ENCODE results near the gene ZNHIT3. TPM values are rescaled to one million over a fixed set of nuclear protein-coding genes. Genes with fewer than 3 reads are reported as not detected.
"Not testable (repeated sequence)": the region's sequence is repeated elsewhere in the genome, so short reads cannot be mapped to it uniquely, and the experiment has no call there.

ZNHIT3 gene
- total RNA-seq, 1 experiment from 2014 or later: 35.5 TPM

DNA sequence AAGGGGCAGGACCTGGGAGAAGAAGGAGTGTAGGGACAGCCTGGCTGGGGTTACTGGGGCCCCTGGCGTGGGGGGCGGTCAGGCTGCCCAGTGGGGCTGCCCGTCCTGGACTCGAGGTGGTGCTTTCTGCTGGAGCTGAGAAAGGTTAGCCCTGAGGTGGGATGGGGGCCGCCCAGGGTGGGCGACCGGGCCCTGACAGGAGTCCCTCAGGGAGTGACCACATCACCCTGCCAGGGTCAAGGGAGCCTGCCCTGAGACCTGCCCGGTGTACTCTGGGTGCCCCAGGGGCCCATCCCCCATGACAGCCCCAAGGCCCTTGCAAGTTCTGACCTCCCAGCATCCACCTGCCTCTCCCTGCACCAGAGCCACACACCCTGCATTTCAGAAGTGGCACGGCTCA, 28.8 kb upstream of the ZNHIT3 start:
- H3K4me3 ChIP-seq; BruUV-seq (replicated peaks); H3K4me2 ChIP-seq; H3K36me3 ChIP-seq (ENCODE audit: low read depth); H3K9me3 ChIP-seq (ENCODE audit: insufficient read depth, low read depth); H3K4me1 ChIP-seq (replicated peaks; ENCODE audit: insufficient read depth); H2AFZ ChIP-seq; H3K79me2 ChIP-seq (ENCODE audit: low read depth); CTCF ChIA-PET; H3K27ac ChIP-seq; DNase-seq; intact Hi-C loops (cut with micrococcal nuclease; ENCODE audit: unreplicated experiment); H3K9me2 ChIP-seq (ENCODE audit: insufficient read depth); H3F3A ChIP-seq (ENCODE audit: insufficient read depth, low read depth); H4K20me1 ChIP-seq (ENCODE audit: insufficient read depth): not testable (repeated sequence)
- POLR2A ChIA-PET (ENCODE audit: unreplicated experiment): interaction anchor here (0.6 kb wide), 1 partner anchor 475 kb away, joined by 3 read pairs; no protein-coding TSS in a partner anchor
- H3K27me3 ChIP-seq (ENCODE audit: insufficient read depth, low read depth): peaks cover 71% of the 10 kb centered on the region

- POLR2A ChIA-PET (ENCODE audit: unreplicated experiment): no interaction called here
- BruUV-seq (replicated peaks): no TSS peak
- no peaks in the 10 kb centered on the region for H4K20me1 ChIP-seq (ENCODE audit: insufficient read depth)
- no peaks in the 10 kb centered on the region for H3K36me3 ChIP-seq (ENCODE audit: low read depth)
- H3K9me2 ChIP-seq (ENCODE audit: insufficient read depth): no peaks in the 10 kb centered on the region
- TF ChIP-seq, protein P1, sequence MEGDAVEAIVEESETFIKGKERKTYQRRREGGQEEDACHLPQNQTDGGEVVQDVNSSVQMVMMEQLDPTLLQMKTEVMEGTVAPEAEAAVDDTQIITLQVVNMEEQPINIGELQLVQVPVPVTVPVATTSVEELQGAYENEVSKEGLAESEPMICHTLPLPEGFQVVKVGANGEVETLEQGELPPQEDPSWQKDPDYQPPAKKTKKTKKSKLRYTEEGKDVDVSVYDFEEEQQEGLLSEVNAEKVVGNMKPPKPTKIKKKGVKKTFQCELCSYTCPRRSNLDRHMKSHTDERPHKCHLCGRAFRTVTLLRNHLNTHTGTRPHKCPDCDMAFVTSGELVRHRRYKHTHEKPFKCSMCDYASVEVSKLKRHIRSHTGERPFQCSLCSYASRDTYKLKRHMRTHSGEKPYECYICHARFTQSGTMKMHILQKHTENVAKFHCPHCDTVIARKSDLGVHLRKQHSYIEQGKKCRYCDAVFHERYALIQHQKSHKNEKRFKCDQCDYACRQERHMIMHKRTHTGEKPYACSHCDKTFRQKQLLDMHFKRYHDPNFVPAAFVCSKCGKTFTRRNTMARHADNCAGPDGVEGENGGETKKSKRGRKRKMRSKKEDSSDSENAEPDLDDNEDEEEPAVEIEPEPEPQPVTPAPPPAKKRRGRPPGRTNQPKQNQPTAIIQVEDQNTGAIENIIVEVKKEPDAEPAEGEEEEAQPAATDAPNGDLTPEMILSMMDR (conservative IDR thresholded peaks at IDR 0.05): no peak
- no peak for TF ChIP-seq EZH2 (IDR thresholded peaks at IDR 0.05; ENCODE audit: low read depth)
- H3K27ac ChIP-seq: no peak overlapping the region
- no peak overlapping the region for H3K4me2 ChIP-seq
- H3K27me3 ChIP-seq (ENCODE audit: insufficient read depth, low read depth): peaks cover 82% of the 10 kb centered on the region
- H3K4me3 ChIP-seq: no peak overlapping the region
- intact Hi-C loops (cut with micrococcal nuclease; ENCODE audit: unreplicated experiment): no loop called here
- no peaks in the 10 kb centered on the region for H3K79me2 ChIP-seq (ENCODE audit: low read depth)
- no peaks in the 10 kb centered on the region for H3K9me3 ChIP-seq (ENCODE audit: insufficient read depth, low read depth)
- no peaks in the 10 kb centered on the region for H3F3A ChIP-seq (ENCODE audit: insufficient read depth, low read depth)
- H3K4me1 ChIP-seq (replicated peaks; ENCODE audit: insufficient read depth): no peaks in the 10 kb centered on the region
- DNase-seq: no peak
- no peak overlapping the region for H2AFZ ChIP-seq
- CTCF ChIA-PET: no interaction called here
These were observed 27.4 kb upstream of the ZNHIT3 start for GRCh38 chr17:36459045-36459444.

DNA sequence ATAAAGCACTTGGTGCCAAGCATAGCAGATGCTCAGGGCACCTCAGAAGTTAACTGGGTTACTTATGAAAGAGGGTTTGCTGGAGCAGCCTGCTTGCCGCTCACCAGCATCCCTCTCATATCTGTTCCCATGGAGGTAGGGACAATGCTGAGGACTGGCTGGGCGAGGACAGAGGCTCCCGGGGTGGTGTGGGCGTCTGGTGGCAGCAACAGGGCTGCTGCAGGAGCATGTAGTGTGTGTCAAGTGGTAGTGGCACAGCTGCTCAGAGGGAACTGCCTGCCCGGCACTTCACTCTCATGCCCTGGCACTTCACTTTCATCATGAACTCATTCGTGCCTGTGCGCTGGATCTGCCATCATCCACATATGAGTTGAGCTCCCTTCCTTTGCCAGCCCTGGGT, 26.9 kb upstream of the ZNHIT3 start:
- Histone ChIP-seq H3K4me3 (no peak overlapping the region), H2AFZ (no peak overlapping the region), H3K4me2 (no peak overlapping the region), H3F3A (ENCODE audit: insufficient read depth, low read depth) (no peaks in the 10 kb centered on the region), H3K79me2 (ENCODE audit: low read depth) (no peaks in the 10 kb centered on the region), H3K9me2 (ENCODE audit: insufficient read depth) (no peaks in the 10 kb centered on the region), H3K27ac (no peak overlapping the region), H4K20me1 (ENCODE audit: insufficient read depth) (no peaks in the 10 kb centered on the region), H3K36me3 (ENCODE audit: low read depth) (no peaks in the 10 kb centered on the region), H3K4me1 (replicated peaks; ENCODE audit: insufficient read depth) (no peaks in the 10 kb centered on the region), H3K27me3 (ENCODE audit: insufficient read depth, low read depth) (peaks cover 79% of the 10 kb centered on the region), H3K9me3 (ENCODE audit: insufficient read depth, low read depth) (no peaks in the 10 kb centered on the region)
- ChIA-PET CTCF (no interaction called here), POLR2A (ENCODE audit: unreplicated experiment) (no interaction called here)
- DNase-seq: no peak
- BruUV-seq (replicated peaks): no TSS peak
- TF ChIP-seq, protein P1 (conservative IDR thresholded peaks at IDR 0.05): no peak
- no peak for TF ChIP-seq EZH2 (IDR thresholded peaks at IDR 0.05; ENCODE audit: low read depth)
- intact Hi-C loops (cut with micrococcal nuclease; ENCODE audit: unreplicated experiment): no loop called here

GRCh38 chr17:36460265-36460937, 26.1 kb upstream of the ZNHIT3 start:
- intact Hi-C loops (cut with micrococcal nuclease; ENCODE audit: unreplicated experiment): no loop called here
- BruUV-seq (replicated peaks): no TSS peak
- CTCF ChIA-PET: no interaction called here

More at GRCh38 chr17:36460265-36460937, 26.1 kb upstream of the ZNHIT3 start:
- no peak overlapping the region for H3K4me2 ChIP-seq
- H3K9me2 ChIP-seq (ENCODE audit: insufficient read depth): no peaks in the 10 kb centered on the region
- peaks cover 82% of the 10 kb centered on the region for H3K27me3 ChIP-seq (ENCODE audit: insufficient read depth, low read depth)
- no peaks in the 10 kb centered on the region for H3K9me3 ChIP-seq (ENCODE audit: insufficient read depth, low read depth)
- no peak for DNase-seq
- POLR2A ChIA-PET (ENCODE audit: unreplicated experiment): no interaction called here
- TF ChIP-seq, protein P1 (conservative IDR thresholded peaks at IDR 0.05): no peak
- no peak for TF ChIP-seq EZH2 (IDR thresholded peaks at IDR 0.05; ENCODE audit: low read depth)
- H4K20me1 ChIP-seq (ENCODE audit: insufficient read depth): no peaks in the 10 kb centered on the region
- H3F3A ChIP-seq (ENCODE audit: insufficient read depth, low read depth): no peaks in the 10 kb centered on the region
- no peaks in the 10 kb centered on the region for H3K4me1 ChIP-seq (replicated peaks; ENCODE audit: insufficient read depth)
- no peaks in the 10 kb centered on the region for H3K36me3 ChIP-seq (ENCODE audit: low read depth)
- H3K27ac ChIP-seq: no peak overlapping the region
- H2AFZ ChIP-seq: no peak overlapping the region
- H3K79me2 ChIP-seq (ENCODE audit: low read depth): no peaks in the 10 kb centered on the region
- H3K4me3 ChIP-seq: no peak overlapping the region

Measured in PC-9 (cell line).